Osteocyte (in vitro differentiated cells): Measurements from ENCODE around the gene JSRP1. TPM values are rescaled to one million over a fixed set of nuclear protein-coding genes. Genes with fewer than 3 reads are reported as not detected.

ENCODE experiments used
- DNase-seq: peaks from one replicate; pipeline ENCODE4 v3.0.0; 2021; ENCODE audit warnings: mixed read lengths; ENCODE audit not compliant: unreplicated experiment; ENCODE audit errors: extremely low spot score
- H3K27ac Mint-ChIP-seq: one replicate; pipeline ENCODE4 v1.8.0; 2021; ENCODE audit warnings: mild to moderate bottlenecking, mixed read lengths; ENCODE audit not compliant: unreplicated experiment
- H3K27me3 Mint-ChIP-seq: one replicate; pipeline ENCODE4 v1.8.0; 2021; ENCODE audit warnings: mixed read lengths; ENCODE audit not compliant: unreplicated experiment
- H3K36me3 Mint-ChIP-seq: one replicate; pipeline ENCODE4 v1.8.0; 2021; ENCODE audit warnings: mixed read lengths; ENCODE audit not compliant: unreplicated experiment
- H3K4me1 Mint-ChIP-seq: one replicate; pipeline ENCODE4 v1.8.0; 2021; ENCODE audit warnings: mixed read lengths; ENCODE audit not compliant: unreplicated experiment
- H3K4me3 Mint-ChIP-seq: one replicate; pipeline ENCODE4 v1.8.0; 2021; ENCODE audit warnings: mild to moderate bottlenecking, moderate library complexity, mixed read lengths; ENCODE audit not compliant: unreplicated experiment
- H3K9me3 Mint-ChIP-seq: one replicate; pipeline ENCODE4 v1.8.0; 2021; ENCODE audit warnings: mixed read lengths; ENCODE audit not compliant: unreplicated experiment
- total RNA-seq: library from RNA; stranded (reverse); gene quantifications from 2 replicates; pipeline ENCODE4 v1.2.1, GENCODE V29; 2021
- TF ChIP-seq, protein P1 (sequence below): fragments of 200-600 bp; sonication (generic); IDR thresholded peaks from 2 replicates; pipeline ENCODE4 v1.5.0; 2021; ENCODE audit warnings: antibody characterized with exemption, mild to moderate bottlenecking, moderate library complexity

JSRP1 gene
- total RNA-seq, 1 donor from 2014 or later: not detected

DNA sequence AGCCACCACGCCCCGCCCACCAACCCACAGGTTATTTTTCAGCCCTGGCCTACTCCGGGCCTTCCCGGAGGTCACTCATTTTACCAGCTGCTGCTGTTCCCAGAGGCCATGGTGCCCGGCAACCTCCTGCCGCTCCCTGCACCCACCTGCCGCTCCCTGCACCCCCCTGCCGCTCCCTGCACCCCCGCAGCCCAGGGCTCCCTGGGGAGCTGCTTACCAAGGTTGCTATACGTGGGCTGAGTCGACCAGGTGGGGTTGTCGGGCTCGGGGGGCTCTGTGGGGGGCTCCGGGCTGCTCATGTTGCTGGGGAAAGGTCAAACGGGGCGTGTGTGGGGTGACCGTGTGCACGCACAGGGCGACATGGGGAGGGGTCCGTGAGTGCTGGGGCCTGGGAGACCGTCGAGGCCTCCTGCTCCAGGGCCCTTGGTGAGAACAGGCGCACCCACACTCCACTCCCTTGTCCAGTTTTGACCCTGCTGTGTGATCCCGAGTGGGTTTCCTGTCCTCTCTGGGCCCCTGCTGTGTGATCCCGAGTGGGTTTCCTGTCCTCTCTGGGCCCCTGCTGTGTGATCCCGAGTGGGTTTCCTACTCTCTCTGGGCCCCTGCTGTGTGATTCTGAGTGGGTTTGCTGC is 24.5 kb upstream of the JSRP1 start:
- no peak overlapping the region for H3K27ac Mint-ChIP-seq
- DNase-seq: no peak
- H3K4me3 Mint-ChIP-seq: no peak overlapping the region
- peaks cover 21% of the 10 kb centered on the region for H3K4me1 Mint-ChIP-seq
- TF ChIP-seq, protein P1, sequence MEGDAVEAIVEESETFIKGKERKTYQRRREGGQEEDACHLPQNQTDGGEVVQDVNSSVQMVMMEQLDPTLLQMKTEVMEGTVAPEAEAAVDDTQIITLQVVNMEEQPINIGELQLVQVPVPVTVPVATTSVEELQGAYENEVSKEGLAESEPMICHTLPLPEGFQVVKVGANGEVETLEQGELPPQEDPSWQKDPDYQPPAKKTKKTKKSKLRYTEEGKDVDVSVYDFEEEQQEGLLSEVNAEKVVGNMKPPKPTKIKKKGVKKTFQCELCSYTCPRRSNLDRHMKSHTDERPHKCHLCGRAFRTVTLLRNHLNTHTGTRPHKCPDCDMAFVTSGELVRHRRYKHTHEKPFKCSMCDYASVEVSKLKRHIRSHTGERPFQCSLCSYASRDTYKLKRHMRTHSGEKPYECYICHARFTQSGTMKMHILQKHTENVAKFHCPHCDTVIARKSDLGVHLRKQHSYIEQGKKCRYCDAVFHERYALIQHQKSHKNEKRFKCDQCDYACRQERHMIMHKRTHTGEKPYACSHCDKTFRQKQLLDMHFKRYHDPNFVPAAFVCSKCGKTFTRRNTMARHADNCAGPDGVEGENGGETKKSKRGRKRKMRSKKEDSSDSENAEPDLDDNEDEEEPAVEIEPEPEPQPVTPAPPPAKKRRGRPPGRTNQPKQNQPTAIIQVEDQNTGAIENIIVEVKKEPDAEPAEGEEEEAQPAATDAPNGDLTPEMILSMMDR: no peak
- H3K36me3 Mint-ChIP-seq: no peaks in the 10 kb centered on the region
- H3K27me3 Mint-ChIP-seq: no peaks in the 10 kb centered on the region
- H3K9me3 Mint-ChIP-seq: no peaks in the 10 kb centered on the region

DNA sequence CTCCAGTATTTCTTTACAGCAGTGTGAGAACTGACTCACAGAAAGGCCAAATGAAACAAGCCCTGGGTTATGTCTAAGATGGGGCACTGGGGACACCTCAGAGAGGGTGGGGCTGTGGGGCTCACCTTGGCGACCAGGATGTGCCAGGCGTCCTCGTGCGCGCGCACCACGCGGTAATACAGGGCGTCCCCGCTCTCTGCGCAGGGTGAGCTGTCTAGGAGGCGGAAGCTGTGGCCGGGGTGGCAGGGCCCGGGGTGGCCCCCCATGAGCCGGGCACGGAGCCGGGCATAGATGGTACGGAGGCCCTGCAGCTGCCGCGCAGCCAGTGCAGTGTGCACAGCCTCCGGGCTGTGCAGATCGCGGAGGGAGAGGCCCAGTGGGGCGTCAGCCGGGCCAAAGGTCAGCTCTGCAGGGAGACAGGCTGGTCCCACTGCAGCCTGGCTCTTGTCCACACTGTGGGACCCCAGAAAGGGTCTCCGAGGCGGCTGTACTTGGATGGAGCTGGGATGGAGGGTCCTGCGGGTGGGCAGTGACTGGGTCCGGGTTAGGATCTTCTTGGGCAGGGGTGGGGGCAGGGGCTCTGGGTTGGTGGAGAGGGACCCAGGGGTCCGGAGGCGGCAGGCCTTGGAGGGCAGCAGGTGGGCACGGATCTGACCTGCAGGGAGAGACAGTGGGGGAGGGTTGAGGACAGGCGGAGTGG is 22.4 kb upstream of the JSRP1 start:
- Mint-ChIP-seq H3K9me3 (no peaks in the 10 kb centered on the region), H3K27ac (no peak overlapping the region), H3K27me3 (no peaks in the 10 kb centered on the region), H3K4me3 (no peak overlapping the region), H3K4me1 (peaks cover 36% of the 10 kb centered on the region), H3K36me3 (peaks cover 8% of the 10 kb centered on the region)
- TF ChIP-seq, protein P1: no peak
- no peak for DNase-seq

DNA sequence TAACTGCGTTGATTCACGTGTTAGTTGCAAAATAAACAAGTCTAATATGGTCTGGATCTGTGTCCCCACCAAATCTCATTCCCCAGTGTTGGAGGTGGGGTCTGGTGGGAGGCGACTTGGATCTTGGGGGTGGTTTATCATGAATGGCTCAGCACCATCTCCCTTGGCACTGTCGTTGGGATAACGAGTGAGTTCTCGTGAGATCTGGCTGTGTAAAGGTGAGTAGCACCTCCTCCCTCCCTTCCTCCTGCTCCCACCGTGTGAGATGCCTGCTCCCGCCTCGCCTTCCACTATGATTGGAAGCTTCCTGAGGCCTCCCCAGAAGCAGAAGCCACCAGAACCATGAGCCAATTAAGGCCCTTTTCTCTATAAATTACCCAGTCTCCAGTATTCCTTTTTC is 20.9 kb upstream of the JSRP1 start:
- Mint-ChIP-seq H3K36me3 (peaks cover 11% of the 10 kb centered on the region), H3K4me1 (peaks cover 37% of the 10 kb centered on the region), H3K9me3 (no peaks in the 10 kb centered on the region), H3K27me3 (no peaks in the 10 kb centered on the region), H3K27ac (peak overlapping the region; percentile 15), H3K4me3 (no peak overlapping the region)
- DNase-seq: no peak
- TF ChIP-seq, protein P1: no peak

DNA sequence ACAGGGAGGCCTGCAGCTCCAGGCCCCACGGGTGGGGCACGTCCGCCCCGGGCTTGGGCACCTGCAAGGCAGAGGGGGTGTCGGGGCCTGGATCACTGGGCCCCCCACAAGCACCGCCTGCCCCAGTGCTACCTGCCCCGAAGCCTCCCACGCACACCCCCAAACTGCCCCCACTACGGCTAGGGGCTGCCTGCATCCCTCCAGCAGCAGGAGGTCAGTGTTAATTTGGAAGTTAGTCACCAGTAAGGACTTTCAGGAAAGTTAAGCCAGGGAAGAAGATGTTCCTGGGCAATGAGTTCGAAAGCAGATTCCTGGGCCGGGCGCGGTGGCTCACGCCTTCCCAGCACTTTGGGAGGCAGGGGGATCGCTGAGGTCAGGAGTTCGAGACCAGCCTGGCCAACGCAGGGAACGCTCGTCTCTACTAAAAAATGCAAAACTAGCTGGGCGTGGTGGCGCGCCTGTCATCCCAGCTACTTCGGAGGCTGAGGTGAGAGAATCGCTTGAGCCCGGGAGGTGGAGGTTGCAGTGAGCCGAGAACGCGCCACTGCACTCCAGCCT is 20.3 kb upstream of the JSRP1 start:
- no peaks in the 10 kb centered on the region for H3K9me3 Mint-ChIP-seq
- H3K4me3 Mint-ChIP-seq: no peak overlapping the region
- TF ChIP-seq, protein P1: no peak
- no peak for DNase-seq
- peaks cover 37% of the 10 kb centered on the region for H3K4me1 Mint-ChIP-seq
- H3K27me3 Mint-ChIP-seq: no peaks in the 10 kb centered on the region
- H3K27ac Mint-ChIP-seq: no peak overlapping the region
- peaks cover 15% of the 10 kb centered on the region for H3K36me3 Mint-ChIP-seq
